Tibial artery (tissue), 4 donors: ENCODE results near the gene TMEM186.
A peak's percentile ranks its signal among the peaks of the same experiment; 100 is the strongest.
"Not testable (repeated sequence)": the region's sequence is repeated elsewhere in the genome, so short reads cannot be mapped to it uniquely, and the experiment has no call there.

Experiments
- DNase-seq, 2 donors: peaks; one replicate each; pipeline ENCODE4 v3.0.0-alpha.2; 2019
- H3K27ac ChIP-seq, 2 donors: fragments of 200-600 bp; sonication (generic) in 1 of 2; 1 replicate in 1 of 2; 2 replicates in 1 of 2; pipeline ENCODE4 v1.5.1; 2018 to 2019; ENCODE audit warnings: mild to moderate bottlenecking in 1 of 2
- H3K27me3 ChIP-seq, 2 donors: fragments of 200-600 bp; sonication (generic) in 1 of 2; one replicate each; pipeline versions ENCODE4 v1.5.1 to v1.6.0; 2016 to 2019
- H3K36me3 ChIP-seq, 3 donors: fragments of 200-600 bp; sonication (generic) in 2 of 3; one replicate each; pipeline ENCODE4 v1.5.1; 2016 to 2019; ENCODE audit warnings: mild to moderate bottlenecking in 2 of 3
- H3K4me1 ChIP-seq, 4 donors: fragments of 200-600 bp; sonication (generic) in 2 of 4; 1 replicate in 3 of 4; 2 replicates in 1 of 4; pipeline ENCODE4 v1.5.1; 2016 to 2019
- H3K4me3 ChIP-seq, 2 donors: fragments of 200-600 bp; sonication (generic) in 1 of 2; 1 replicate in 1 of 2; 2 replicates in 1 of 2; pipeline ENCODE4 v1.5.1; 2018 to 2019; ENCODE audit warnings: mild to moderate bottlenecking in 2 of 2
- H3K9me3 ChIP-seq, 3 donors: fragments of 200-600 bp; sonication (generic) in 1 of 3; one replicate each; pipeline ENCODE4 v1.5.1; 2016 to 2019
- CTCF ChIP-seq, 2 experiments: fragments of 200-600 bp in 1 of 2; fragments of 450-650 bp in 1 of 2; IDR thresholded peaks; one replicate each; pipeline ENCODE4 v1.5.1; 2017 to 2019; ENCODE audit warnings: antibody characterized with exemption in 2 of 2, mild to moderate bottlenecking in 1 of 2, moderate library complexity in 1 of 2
- intact Hi-C: fragments of 100-400 bp; cut with DNase I; formaldehyde crosslinking; loops from one replicate; pipeline ENCODE4 v1.15.0; 2023; ENCODE audit warnings: low total_unique reads

TMEM186 gene

GRCh38 chr16:8797364-8798173, at the start of gene TMEM186, which contains the start of gene PMM2:
Gene TMEM186, minus strand, starts transcription at chr16:8797639. Its CDS starts 25 bp downstream, at chr16:8797614.
Gene PMM2, plus strand, starts transcription at chr16:8797839. Its CDS starts 44 bp downstream, at chr16:8797883.
- TF ChIP-seq CTCF (IDR thresholded peaks at IDR 0.05), result peak in 1 of 2 experiments; percentile 41
- DNase-seq, result peak; percentile 96 to 98
- H3K36me3 ChIP-seq, result peaks cover 10 to 15% (median 14%) of the 10 kb centered on the region in 3 donors
- peak within 1 kb of the TSS; percentile 83 to 86 for H3K27ac ChIP-seq
- peak within 1 kb of the TSS; percentile 94 to 98 for H3K4me3 ChIP-seq
- peaks cover 0 to 62% (median 30%) of the 10 kb centered on the region in 4 donors for H3K4me1 ChIP-seq
- H3K27me3 ChIP-seq, result no peaks in the 10 kb centered on the region
- intact Hi-C loops, result loop anchor here (5.0 to 10.0 kb wide), 2 partner anchors 70 to 123 kb away; partner anchors contain the start of genes ABAT and CARHSP1
- H3K9me3 ChIP-seq, result no peaks in the 10 kb centered on the region

- Histone ChIP-seq H3K27me3 (no peaks in the 10 kb centered on the region), H3K9me3 (no peaks in the 10 kb centered on the region), H3K4me1 (peaks cover 0 to 8% (median 7%) of the 10 kb centered on the region in 4 donors), H3K36me3 (peaks cover 15 to 45% (median 29%) of the 10 kb centered on the region in 3 donors), H3K27ac (no peak overlapping the region), H3K4me3 (no peak overlapping the region)
- no peak for TF ChIP-seq CTCF (IDR thresholded peaks at IDR 0.05)
- DNase-seq, result no peak
- intact Hi-C loops, result no loop called here
Observed at GRCh38 chr16:8847145-8847544, 49.7 kb upstream of the TMEM186 start.

GRCh38 chr16:8846401-8846932, 49.0 kb upstream of the TMEM186 start:
- H3K36me3 ChIP-seq, result peaks cover 15 to 41% (median 26%) of the 10 kb centered on the region in 3 donors
- DNase-seq, result no peak

GRCh38 chr16:8845699-8846298, 48.4 kb upstream of the TMEM186 start:
- intact Hi-C loops, result no loop called here
- no peak for DNase-seq
- Histone ChIP-seq H3K4me1 (peaks cover 0 to 8% (median 7%) of the 10 kb centered on the region in 4 donors), H3K4me3 (no peak overlapping the region), H3K27me3 (no peaks in the 10 kb centered on the region), H3K9me3 (no peaks in the 10 kb centered on the region), H3K27ac (no peak overlapping the region), H3K36me3 (peaks cover 15 to 34% (median 23%) of the 10 kb centered on the region in 3 donors)
- TF ChIP-seq CTCF (IDR thresholded peaks at IDR 0.05), result no peak

More at GRCh38 chr16:8846401-8846932, 49.0 kb upstream of the TMEM186 start:
- Histone ChIP-seq H3K4me3 (no peak overlapping the region), H3K27me3 (no peaks in the 10 kb centered on the region), H3K9me3 (no peaks in the 10 kb centered on the region), H3K4me1 (peaks cover 0 to 8% (median 7%) of the 10 kb centered on the region in 4 donors), H3K27ac (no peak overlapping the region)
- intact Hi-C loops, result no loop called here
- no peak for TF ChIP-seq CTCF (IDR thresholded peaks at IDR 0.05)

GRCh38 chr16:8843296-8843695, 45.9 kb upstream of the TMEM186 start:
- H3K4me1 ChIP-seq, H3K9me3 ChIP-seq, H3K27ac ChIP-seq, H3K36me3 ChIP-seq, DNase-seq, H3K27me3 ChIP-seq, intact Hi-C loops, H3K4me3 ChIP-seq: not testable (repeated sequence)

GRCh38 chr16:8842016-8842415, 44.6 kb upstream of the TMEM186 start:
- DNase-seq, H3K4me3 ChIP-seq, H3K4me1 ChIP-seq, H3K27me3 ChIP-seq, intact Hi-C loops, H3K9me3 ChIP-seq, H3K36me3 ChIP-seq, H3K27ac ChIP-seq: not testable (repeated sequence)

- H3K36me3 ChIP-seq, H3K27ac ChIP-seq, H3K27me3 ChIP-seq, H3K4me3 ChIP-seq, DNase-seq, intact Hi-C loops, H3K4me1 ChIP-seq, H3K9me3 ChIP-seq: not testable (repeated sequence)
Observed at GRCh38 chr16:8837594-8837993, 40.2 kb upstream of the TMEM186 start.

- H3K4me1 ChIP-seq, H3K27ac ChIP-seq, H3K4me3 ChIP-seq, H3K9me3 ChIP-seq, H3K27me3 ChIP-seq, H3K36me3 ChIP-seq, intact Hi-C loops, DNase-seq: not testable (repeated sequence)
Observed at GRCh38 chr16:8836797-8837196, 39.4 kb upstream of the TMEM186 start.
